Stimulated activated CD8-positive, alpha-beta memory T cell treated with anti-CD3 and anti-CD28 coated beads, Interleukin-7, amount 100 ng/mL, for 48 hours (primary cell): ENCODE measurements around the gene HDAC5.

Experiments
- DNase-seq, 2 donors: peaks; one replicate each; pipeline ENCODE4 v3.0.0-alpha.2; 2020; ENCODE audit warnings: low read depth in 1 of 2; ENCODE audit errors: extremely low read depth in 1 of 2

HDAC5 gene

GRCh38 chr17:44091200-44091997 is 32.0 kb downstream of the HDAC5 start:
- DNase-seq, result no peak

GRCh38 chr17:44088254-44088653 is 35.2 kb downstream of the HDAC5 start:
- DNase-seq, result no peak

GRCh38 chr17:44087319-44087718 is 36.1 kb downstream of the HDAC5 start:
- DNase-seq, result no peak

- peak in 1 of 2 donors; percentile 33 for DNase-seq
These were observed 36.8 kb downstream of the HDAC5 start for GRCh38 chr17:44086364-44087311.

GRCh38 chr17:44085908-44086307 is 37.5 kb downstream of the HDAC5 start:
- no peak for DNase-seq

- no peak for DNase-seq
These were observed 38.5 kb downstream of the HDAC5 start for GRCh38 chr17:44084921-44085320.

- DNase-seq, result no peak
These were observed 39.3 kb downstream of the HDAC5 start for GRCh38 chr17:44084131-44084538.

- DNase-seq, result no peak
These were observed 40.1 kb downstream of the HDAC5 start for GRCh38 chr17:44083250-44083849.

GRCh38 chr17:44082256-44082927 is 41.0 kb downstream of the HDAC5 start:
- DNase-seq, result no peak

- no peak for DNase-seq
These were observed 41.8 kb downstream of the HDAC5 start for GRCh38 chr17:44081681-44082080.

GRCh38 chr17:44079877-44080821 is 43.3 kb downstream of the HDAC5 start:
- no peak for DNase-seq

- no peak for DNase-seq
These were observed 45.0 kb downstream of the HDAC5 start for GRCh38 chr17:44078412-44078811.

- DNase-seq, result no peak
These were observed 45.9 kb downstream of the HDAC5 start for GRCh38 chr17:44077595-44077909.

GRCh38 chr17:44076716-44077594 is 46.5 kb downstream of the HDAC5 start:
- DNase-seq, result no peak

GRCh38 chr17:44075598-44076293 is 47.7 kb downstream of the HDAC5 start:
- DNase-seq, result no peak

- DNase-seq, result no peak
These were observed 48.5 kb downstream of the HDAC5 start for GRCh38 chr17:44074911-44075285.

GRCh38 chr17:44074231-44074910 is 49.1 kb downstream of the HDAC5 start:
- DNase-seq, result no peak

GRCh38 chr17:44071772-44072171 is 51.7 kb downstream of the HDAC5 start:
- DNase-seq, result no peak
